WTC11 (cell line): Measurements from ENCODE around the gene STON1. TPM values are rescaled to one million over a fixed set of nuclear protein-coding genes. Genes with fewer than 3 reads are reported as not detected.

Experiments used
- ATAC-seq: fragments of 200-7000 bp; cut with Tn5 transposase; 2 replicates; pipeline ENCODE4 v1.10.0; 2021; ENCODE audit warnings: mild to moderate bottlenecking, moderate library complexity
- CTCF ChIA-PET: fragments of 300-600 bp; sonication (Branson Sonifier 250); formaldehyde crosslinking; loops from one replicate; lab custom pipeline; 2021; ENCODE audit warnings: antibody characterized with exemption; lab: Charles Lee
- POLR2A ChIA-PET: fragments of 350-600 bp; sonication (Branson Sonifier 250); formaldehyde crosslinking; loops from one replicate; lab custom pipeline; 2021; ENCODE audit warnings: antibody characterized with exemption; lab: Charles Lee
- DNase-seq: peaks from one replicate; pipeline ENCODE4 v3.0.0; 2021; ENCODE audit warnings: low spot score
- H3K27ac Mint-ChIP-seq: 2 replicates; pipeline ENCODE4 v1.8.0; 2021; ENCODE audit warnings: mixed read lengths
- H3K27me3 Mint-ChIP-seq: 2 replicates; pipeline ENCODE4 v1.8.0; 2021; ENCODE audit warnings: low read depth, mild to moderate bottlenecking, moderate library complexity, mixed read lengths
- H3K36me3 Mint-ChIP-seq: 2 replicates; pipeline ENCODE4 v1.8.0; 2021; ENCODE audit warnings: mixed read lengths
- H3K4me1 Mint-ChIP-seq: 2 replicates; pipeline ENCODE4 v1.8.0; 2022; ENCODE audit warnings: mixed read lengths
- H3K4me3 Mint-ChIP-seq: 2 replicates; pipeline ENCODE4 v1.8.0; 2021; ENCODE audit warnings: mild to moderate bottlenecking, moderate library complexity, mixed read lengths
- H3K9me3 Mint-ChIP-seq: 2 replicates; pipeline ENCODE4 v1.8.0; 2021; ENCODE audit warnings: mixed read lengths
- EMX1 ChIP-seq: fragments of 250-450 bp; sonication (Bioruptor Pico); IDR thresholded peaks from 2 replicates; pipeline ENCODE4 v1.8.0; 2021; ENCODE audit warnings: mild to moderate bottlenecking
- ESRRA ChIP-seq: sonication (generic); formaldehyde crosslinking; IDR thresholded peaks from 2 replicates; pipeline ENCODE4 v1.8.1; 2022; ENCODE audit warnings: mild to moderate bottlenecking, missing genetic modification reagents, borderline replicate concordance
- JUN ChIP-seq: sonication (generic); formaldehyde crosslinking; IDR thresholded peaks from 2 replicates; pipeline ENCODE4 v1.8.0; 2023; ENCODE audit warnings: mild to moderate bottlenecking, missing genetic modification reagents
- NFE2L1 ChIP-seq: sonication (generic); formaldehyde crosslinking; IDR thresholded peaks from 2 replicates; pipeline ENCODE4 v1.8.1; 2023; ENCODE audit warnings: missing genetic modification reagents
- NR1H2 ChIP-seq: sonication (generic); formaldehyde crosslinking; IDR thresholded peaks from 2 replicates; pipeline ENCODE4 v1.9.0; 2021; ENCODE audit warnings: mild to moderate bottlenecking, moderate library complexity, missing genetic modification reagents
- OVOL2 ChIP-seq: fragments of 250-450 bp; sonication (Bioruptor Pico); IDR thresholded peaks from 2 replicates; pipeline ENCODE4 v1.9.0; 2021; ENCODE audit warnings: mild to moderate bottlenecking, borderline replicate concordance
- RORB ChIP-seq: fragments of 250-450 bp; sonication (Bioruptor Pico); IDR thresholded peaks from 2 replicates; pipeline ENCODE4 v1.9.0; 2021; ENCODE audit warnings: mild to moderate bottlenecking
- TEAD1 ChIP-seq: sonication (generic); formaldehyde crosslinking; IDR thresholded peaks from 2 replicates; pipeline ENCODE4 v1.8.0; 2022; ENCODE audit warnings: mild to moderate bottlenecking, missing genetic modification reagents
- TP53 ChIP-seq: sonication (generic); formaldehyde crosslinking; IDR thresholded peaks from 2 replicates; pipeline ENCODE4 v1.8.1; 2023; ENCODE audit warnings: mild to moderate bottlenecking, missing genetic modification reagents
- ZNF121 ChIP-seq: sonication (generic); formaldehyde crosslinking; IDR thresholded peaks from 2 replicates; pipeline ENCODE4 v1.8.0; 2023; ENCODE audit warnings: missing genetic modification reagents
- ZNF396 ChIP-seq: fragments of 250-450 bp; sonication (Bioruptor Pico); IDR thresholded peaks from 2 replicates; pipeline ENCODE4 v1.8.0; 2021; ENCODE audit warnings: mild to moderate bottlenecking, moderate library complexity, borderline replicate concordance
- ZNF416 ChIP-seq: fragments of 250-450 bp; sonication (Bioruptor Pico); IDR thresholded peaks from 2 replicates; pipeline ENCODE4 v1.9.0; 2021; ENCODE audit warnings: mild to moderate bottlenecking, inconsistent platforms
- total RNA-seq: library from RNA; stranded (reverse); gene quantifications from 3 replicates; pipeline ENCODE4 v1.2.3, GENCODE V29; 2021
- TF ChIP-seq, protein P1 (sequence below): sonication (generic); formaldehyde crosslinking; IDR thresholded peaks from 2 replicates; pipeline ENCODE4 v1.8.1; 2023; ENCODE audit warnings: mild to moderate bottlenecking, missing genetic modification reagents, moderate library complexity
- TF ChIP-seq, protein P2 (sequence below): fragments of 250-450 bp; sonication (Bioruptor Pico); IDR thresholded peaks from 2 replicates; pipeline ENCODE4 v2.1.2; 2022; ENCODE audit warnings: mild to moderate bottlenecking, moderate library complexity
- TF ChIP-seq, protein P3 (sequence below): fragments of 250-450 bp; sonication (Bioruptor Pico); IDR thresholded peaks from 2 replicates; pipeline ENCODE4 v1.9.0; 2021; ENCODE audit warnings: moderate library complexity, mild to moderate bottlenecking, inconsistent platforms, borderline replicate concordance
- TF ChIP-seq, protein P4 (sequence below): fragments of 250-450 bp; sonication (Bioruptor Pico); conservative IDR thresholded peaks from 2 replicates; pipeline ENCODE4 v1.9.0; 2021; ENCODE audit warnings: mild to moderate bottlenecking
- TF ChIP-seq, protein P5 (sequence below): sonication (generic); formaldehyde crosslinking; IDR thresholded peaks from 2 replicates; pipeline ENCODE4 v1.8.0; 2023; ENCODE audit warnings: missing genetic modification reagents, mild to moderate bottlenecking, borderline replicate concordance
- TF ChIP-seq, protein P6 (sequence below): sonication (generic); formaldehyde crosslinking; IDR thresholded peaks from 2 replicates; pipeline ENCODE4 v1.8.1; 2022; ENCODE audit warnings: low read depth, mild to moderate bottlenecking, moderate library complexity, missing genetic modification reagents, borderline replicate concordance
- TF ChIP-seq, protein P7 (sequence below): sonication (generic); formaldehyde crosslinking; IDR thresholded peaks from 2 replicates; pipeline ENCODE4 v1.8.1; 2023; ENCODE audit warnings: mild to moderate bottlenecking, missing genetic modification reagents, moderate library complexity
- TF ChIP-seq, protein P8 (sequence below): fragments of 250-450 bp; sonication (Bioruptor Pico); IDR thresholded peaks from 2 replicates; pipeline ENCODE4 v1.8.0; 2021; ENCODE audit warnings: mild to moderate bottlenecking

The STON1 gene
- total RNA-seq, 1 experiment from 2014 or later = 11.0 TPM

DNA sequence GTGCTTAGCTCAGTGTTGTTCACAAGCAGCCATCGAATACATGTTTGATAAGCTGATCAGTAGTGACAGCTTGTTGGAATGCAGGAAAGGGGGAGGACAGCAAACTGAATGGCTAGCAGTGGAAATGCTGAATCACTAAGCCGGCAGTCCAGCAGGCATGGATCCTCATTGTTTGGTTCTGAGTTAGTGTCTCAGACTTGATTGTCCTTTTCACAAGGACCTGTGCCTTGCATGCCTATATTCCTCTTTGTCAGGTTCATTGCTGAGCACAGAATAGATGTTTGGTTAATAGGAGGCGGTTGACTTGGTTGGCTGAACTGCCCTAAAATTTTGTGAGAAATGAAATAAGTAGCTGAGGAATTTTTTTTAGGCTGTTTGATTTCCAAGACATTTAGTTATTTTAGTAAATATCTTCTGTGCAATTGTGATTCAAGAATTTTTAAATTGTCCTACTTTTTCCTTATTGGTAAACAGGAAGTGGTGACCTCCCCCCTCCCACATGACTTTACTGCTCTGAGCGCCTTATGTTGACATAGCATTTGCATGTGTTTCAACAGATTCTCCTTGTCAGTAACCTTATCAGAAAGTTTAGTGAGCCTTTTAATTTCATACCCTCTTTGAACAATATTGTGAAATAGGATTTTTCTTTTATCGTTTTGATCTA, 21.4 kb upstream of the STON1 start (continued):
- TF ChIP-seq NFE2L1 (CRISPR knock-in tag) = peak; percentile 98

DNA sequence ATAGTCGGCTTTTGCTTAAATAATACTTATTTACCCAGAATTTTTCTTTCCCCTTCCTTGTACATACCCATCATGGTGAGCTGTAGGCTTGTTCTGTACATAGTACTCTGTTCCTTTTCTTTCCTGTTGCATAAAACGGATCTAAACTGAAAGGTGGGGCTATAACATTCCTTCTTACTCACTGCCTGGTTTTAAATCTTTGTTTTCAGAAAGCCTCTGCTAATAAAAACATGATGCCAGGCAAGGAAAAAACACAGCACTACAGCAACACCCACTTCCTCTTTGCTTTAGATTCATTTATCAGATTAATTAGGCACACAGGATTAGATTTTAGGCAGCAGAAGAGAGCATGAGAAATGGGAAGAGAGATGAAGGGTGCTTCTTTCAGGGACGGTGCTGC, 19.6 kb upstream of the STON1 start:
- Mint-ChIP-seq H3K36me3 (peaks cover 42% of the 10 kb centered on the region), H3K27me3 (no peaks in the 10 kb centered on the region), H3K9me3 (no peaks in the 10 kb centered on the region), H3K4me3 (no peak overlapping the region), H3K27ac (peak overlapping the region; percentile 81), H3K4me1 (peaks cover 53% of the 10 kb centered on the region)
- ATAC-seq = no peak
- no peak for DNase-seq
- TF ChIP-seq, protein P1, sequence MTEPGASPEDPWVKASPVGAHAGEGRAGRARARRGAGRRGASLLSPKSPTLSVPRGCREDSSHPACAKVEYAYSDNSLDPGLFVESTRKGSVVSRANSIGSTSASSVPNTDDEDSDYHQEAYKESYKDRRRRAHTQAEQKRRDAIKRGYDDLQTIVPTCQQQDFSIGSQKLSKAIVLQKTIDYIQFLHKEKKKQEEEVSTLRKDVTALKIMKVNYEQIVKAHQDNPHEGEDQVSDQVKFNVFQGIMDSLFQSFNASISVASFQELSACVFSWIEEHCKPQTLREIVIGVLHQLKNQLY (CRISPR knock-in tag) = no peak
- TF ChIP-seq NR1H2 (no peak), ZNF121 (CRISPR knock-in tag) (no peak), EMX1 (no peak), ZNF416 (CRISPR knock-in tag) (no peak), ZNF396 (no peak), ESRRA (no peak), TP53 (CRISPR knock-in tag) (no peak), RORB (CRISPR knock-in tag) (no peak), JUN (CRISPR knock-in tag) (no peak), TEAD1 (no peak), OVOL2 (CRISPR knock-in tag) (no peak)
- TF ChIP-seq, protein P2, sequence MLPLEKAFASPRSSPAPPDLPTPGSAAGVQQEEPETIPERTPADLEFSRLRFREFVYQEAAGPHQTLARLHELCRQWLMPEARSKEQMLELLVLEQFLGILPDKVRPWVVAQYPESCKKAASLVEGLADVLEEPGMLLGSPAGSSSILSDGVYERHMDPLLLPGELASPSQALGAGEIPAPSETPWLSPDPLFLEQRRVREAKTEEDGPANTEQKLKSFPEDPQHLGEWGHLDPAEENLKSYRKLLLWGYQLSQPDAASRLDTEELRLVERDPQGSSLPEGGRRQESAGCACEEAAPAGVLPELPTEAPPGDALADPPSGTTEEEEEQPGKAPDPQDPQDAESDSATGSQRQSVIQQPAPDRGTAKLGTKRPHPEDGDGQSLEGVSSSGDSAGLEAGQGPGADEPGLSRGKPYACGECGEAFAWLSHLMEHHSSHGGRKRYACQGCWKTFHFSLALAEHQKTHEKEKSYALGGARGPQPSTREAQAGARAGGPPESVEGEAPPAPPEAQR (CRISPR knock-in tag) = no peak
- TF ChIP-seq, protein P3, sequence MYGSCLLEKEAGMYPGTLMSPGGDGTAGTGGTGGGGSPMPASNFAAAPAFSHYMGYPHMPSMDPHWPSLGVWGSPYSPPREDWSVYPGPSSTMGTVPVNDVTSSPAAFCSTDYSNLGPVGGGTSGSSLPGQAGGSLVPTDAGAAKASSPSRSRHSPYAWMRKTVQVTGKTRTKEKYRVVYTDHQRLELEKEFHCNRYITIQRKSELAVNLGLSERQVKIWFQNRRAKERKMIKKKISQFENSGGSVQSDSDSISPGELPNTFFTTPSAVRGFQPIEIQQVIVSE (CRISPR knock-in tag) = no peak
- TF ChIP-seq, protein P4, sequence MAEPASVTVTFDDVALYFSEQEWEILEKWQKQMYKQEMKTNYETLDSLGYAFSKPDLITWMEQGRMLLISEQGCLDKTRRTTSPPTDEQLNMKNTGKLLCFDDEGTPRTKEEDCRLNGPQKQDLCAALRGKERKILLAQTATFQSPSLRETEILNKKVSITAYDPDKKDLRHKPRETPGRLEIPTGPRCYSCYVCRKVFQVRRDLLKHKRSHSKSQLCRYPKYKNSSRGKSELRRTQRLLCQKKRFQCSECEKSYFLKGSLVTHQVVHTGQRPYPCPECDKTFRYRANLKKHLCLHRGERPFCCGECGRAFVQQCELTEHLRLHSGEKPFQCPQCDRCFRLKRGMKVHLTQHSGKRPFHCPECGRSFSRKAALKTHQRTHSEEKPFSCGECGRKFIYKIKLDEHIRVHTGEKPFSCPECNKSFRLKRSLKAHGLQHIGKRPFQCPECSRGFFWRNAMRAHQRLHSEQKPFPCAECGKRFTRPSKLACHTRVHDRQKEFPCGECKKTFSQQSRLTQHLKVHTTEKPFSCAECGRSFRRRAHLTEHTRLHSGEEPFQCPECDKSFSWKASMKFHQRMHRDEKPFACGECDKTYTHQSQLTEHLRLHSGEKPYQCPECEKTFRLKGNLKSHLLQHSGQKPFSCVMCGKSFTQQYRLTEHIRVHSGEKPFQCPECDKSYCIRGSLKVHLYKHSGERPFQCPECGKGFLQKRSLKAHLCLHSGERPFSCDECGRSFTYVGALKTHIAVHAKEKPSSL (CRISPR knock-in tag) = no peak
- TF ChIP-seq, protein P5, sequence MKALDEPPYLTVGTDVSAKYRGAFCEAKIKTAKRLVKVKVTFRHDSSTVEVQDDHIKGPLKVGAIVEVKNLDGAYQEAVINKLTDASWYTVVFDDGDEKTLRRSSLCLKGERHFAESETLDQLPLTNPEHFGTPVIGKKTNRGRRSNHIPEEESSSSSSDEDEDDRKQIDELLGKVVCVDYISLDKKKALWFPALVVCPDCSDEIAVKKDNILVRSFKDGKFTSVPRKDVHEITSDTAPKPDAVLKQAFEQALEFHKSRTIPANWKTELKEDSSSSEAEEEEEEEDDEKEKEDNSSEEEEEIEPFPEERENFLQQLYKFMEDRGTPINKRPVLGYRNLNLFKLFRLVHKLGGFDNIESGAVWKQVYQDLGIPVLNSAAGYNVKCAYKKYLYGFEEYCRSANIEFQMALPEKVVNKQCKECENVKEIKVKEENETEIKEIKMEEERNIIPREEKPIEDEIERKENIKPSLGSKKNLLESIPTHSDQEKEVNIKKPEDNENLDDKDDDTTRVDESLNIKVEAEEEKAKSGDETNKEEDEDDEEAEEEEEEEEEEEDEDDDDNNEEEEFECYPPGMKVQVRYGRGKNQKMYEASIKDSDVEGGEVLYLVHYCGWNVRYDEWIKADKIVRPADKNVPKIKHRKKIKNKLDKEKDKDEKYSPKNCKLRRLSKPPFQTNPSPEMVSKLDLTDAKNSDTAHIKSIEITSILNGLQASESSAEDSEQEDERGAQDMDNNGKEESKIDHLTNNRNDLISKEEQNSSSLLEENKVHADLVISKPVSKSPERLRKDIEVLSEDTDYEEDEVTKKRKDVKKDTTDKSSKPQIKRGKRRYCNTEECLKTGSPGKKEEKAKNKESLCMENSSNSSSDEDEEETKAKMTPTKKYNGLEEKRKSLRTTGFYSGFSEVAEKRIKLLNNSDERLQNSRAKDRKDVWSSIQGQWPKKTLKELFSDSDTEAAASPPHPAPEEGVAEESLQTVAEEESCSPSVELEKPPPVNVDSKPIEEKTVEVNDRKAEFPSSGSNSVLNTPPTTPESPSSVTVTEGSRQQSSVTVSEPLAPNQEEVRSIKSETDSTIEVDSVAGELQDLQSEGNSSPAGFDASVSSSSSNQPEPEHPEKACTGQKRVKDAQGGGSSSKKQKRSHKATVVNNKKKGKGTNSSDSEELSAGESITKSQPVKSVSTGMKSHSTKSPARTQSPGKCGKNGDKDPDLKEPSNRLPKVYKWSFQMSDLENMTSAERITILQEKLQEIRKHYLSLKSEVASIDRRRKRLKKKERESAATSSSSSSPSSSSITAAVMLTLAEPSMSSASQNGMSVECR (CRISPR knock-in tag) = no peak
- TF ChIP-seq, protein P6, sequence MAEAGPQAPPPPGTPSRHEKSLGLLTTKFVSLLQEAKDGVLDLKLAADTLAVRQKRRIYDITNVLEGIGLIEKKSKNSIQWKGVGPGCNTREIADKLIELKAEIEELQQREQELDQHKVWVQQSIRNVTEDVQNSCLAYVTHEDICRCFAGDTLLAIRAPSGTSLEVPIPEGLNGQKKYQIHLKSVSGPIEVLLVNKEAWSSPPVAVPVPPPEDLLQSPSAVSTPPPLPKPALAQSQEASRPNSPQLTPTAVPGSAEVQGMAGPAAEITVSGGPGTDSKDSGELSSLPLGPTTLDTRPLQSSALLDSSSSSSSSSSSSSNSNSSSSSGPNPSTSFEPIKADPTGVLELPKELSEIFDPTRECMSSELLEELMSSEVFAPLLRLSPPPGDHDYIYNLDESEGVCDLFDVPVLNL = no peak
- TF ChIP-seq, protein P7, sequence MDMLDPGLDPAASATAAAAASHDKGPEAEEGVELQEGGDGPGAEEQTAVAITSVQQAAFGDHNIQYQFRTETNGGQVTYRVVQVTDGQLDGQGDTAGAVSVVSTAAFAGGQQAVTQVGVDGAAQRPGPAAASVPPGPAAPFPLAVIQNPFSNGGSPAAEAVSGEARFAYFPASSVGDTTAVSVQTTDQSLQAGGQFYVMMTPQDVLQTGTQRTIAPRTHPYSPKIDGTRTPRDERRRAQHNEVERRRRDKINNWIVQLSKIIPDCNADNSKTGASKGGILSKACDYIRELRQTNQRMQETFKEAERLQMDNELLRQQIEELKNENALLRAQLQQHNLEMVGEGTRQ = no peak
- TF ChIP-seq, protein P8, sequence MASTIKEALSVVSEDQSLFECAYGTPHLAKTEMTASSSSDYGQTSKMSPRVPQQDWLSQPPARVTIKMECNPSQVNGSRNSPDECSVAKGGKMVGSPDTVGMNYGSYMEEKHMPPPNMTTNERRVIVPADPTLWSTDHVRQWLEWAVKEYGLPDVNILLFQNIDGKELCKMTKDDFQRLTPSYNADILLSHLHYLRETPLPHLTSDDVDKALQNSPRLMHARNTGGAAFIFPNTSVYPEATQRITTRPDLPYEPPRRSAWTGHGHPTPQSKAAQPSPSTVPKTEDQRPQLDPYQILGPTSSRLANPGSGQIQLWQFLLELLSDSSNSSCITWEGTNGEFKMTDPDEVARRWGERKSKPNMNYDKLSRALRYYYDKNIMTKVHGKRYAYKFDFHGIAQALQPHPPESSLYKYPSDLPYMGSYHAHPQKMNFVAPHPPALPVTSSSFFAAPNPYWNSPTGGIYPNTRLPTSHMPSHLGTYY (CRISPR knock-in tag) = no peak
- CTCF ChIA-PET = interaction anchor here (1.2 to 2.5 kb wide), 2 partner anchors 39 to 78 kb away, joined by 3 to 8 read pairs; no protein-coding TSS in a partner anchor
- POLR2A ChIA-PET = no interaction called here
